Neural crest cell (in vitro differentiated cells): ENCODE data around the gene LEMD1. TPM values are rescaled to one million over a fixed set of nuclear protein-coding genes. Genes with fewer than 3 reads are reported as not detected.
"Not testable (repeated sequence)": the region's sequence is repeated elsewhere in the genome, so short reads cannot be mapped to it uniquely, and the experiment has no call there.

Experiments
- DNase-seq: peaks from one replicate; pipeline ENCODE4 v3.0.0; 2021; ENCODE audit warnings: low read depth, mixed read lengths, low spot score
- H3K27ac Mint-ChIP-seq: one replicate; pipeline ENCODE4 v1.8.0; 2021; ENCODE audit warnings: mild to moderate bottlenecking, mixed read lengths; ENCODE audit not compliant: unreplicated experiment
- H3K27me3 Mint-ChIP-seq: 2 replicates; pipeline ENCODE4 v1.8.0; 2021; ENCODE audit warnings: low read depth, mild to moderate bottlenecking, mixed read lengths
- H3K36me3 Mint-ChIP-seq: 2 replicates; pipeline ENCODE4 v1.8.0; 2021; ENCODE audit warnings: low read depth, mild to moderate bottlenecking, mixed read lengths
- H3K4me1 Mint-ChIP-seq: 2 replicates; pipeline ENCODE4 v1.8.0; 2021; ENCODE audit warnings: mixed read lengths
- H3K4me3 Mint-ChIP-seq: one replicate; pipeline ENCODE4 v1.8.0; 2021; ENCODE audit warnings: mild to moderate bottlenecking, mixed read lengths
- H3K9me3 Mint-ChIP-seq: 2 replicates; pipeline ENCODE4 v1.8.0; 2021; ENCODE audit warnings: mixed read lengths
- total RNA-seq: library from RNA; stranded (reverse); gene quantifications from 2 replicates; pipeline ENCODE4 v1.2.1, GENCODE V29; 2021
- TF ChIP-seq, protein P1 (sequence below): fragments of 200-600 bp; sonication (generic); conservative IDR thresholded peaks from 2 replicates; pipeline ENCODE4 v1.5.0; 2021; ENCODE audit warnings: antibody characterized with exemption, mild to moderate bottlenecking

Gene LEMD1
- total RNA-seq, 1 donor from 2014 or later = 10.7 TPM

- peaks cover 5% of the 10 kb centered on the region for H3K4me1 Mint-ChIP-seq
- peaks cover 4% of the 10 kb centered on the region for H3K27me3 Mint-ChIP-seq
- TF ChIP-seq, protein P1, sequence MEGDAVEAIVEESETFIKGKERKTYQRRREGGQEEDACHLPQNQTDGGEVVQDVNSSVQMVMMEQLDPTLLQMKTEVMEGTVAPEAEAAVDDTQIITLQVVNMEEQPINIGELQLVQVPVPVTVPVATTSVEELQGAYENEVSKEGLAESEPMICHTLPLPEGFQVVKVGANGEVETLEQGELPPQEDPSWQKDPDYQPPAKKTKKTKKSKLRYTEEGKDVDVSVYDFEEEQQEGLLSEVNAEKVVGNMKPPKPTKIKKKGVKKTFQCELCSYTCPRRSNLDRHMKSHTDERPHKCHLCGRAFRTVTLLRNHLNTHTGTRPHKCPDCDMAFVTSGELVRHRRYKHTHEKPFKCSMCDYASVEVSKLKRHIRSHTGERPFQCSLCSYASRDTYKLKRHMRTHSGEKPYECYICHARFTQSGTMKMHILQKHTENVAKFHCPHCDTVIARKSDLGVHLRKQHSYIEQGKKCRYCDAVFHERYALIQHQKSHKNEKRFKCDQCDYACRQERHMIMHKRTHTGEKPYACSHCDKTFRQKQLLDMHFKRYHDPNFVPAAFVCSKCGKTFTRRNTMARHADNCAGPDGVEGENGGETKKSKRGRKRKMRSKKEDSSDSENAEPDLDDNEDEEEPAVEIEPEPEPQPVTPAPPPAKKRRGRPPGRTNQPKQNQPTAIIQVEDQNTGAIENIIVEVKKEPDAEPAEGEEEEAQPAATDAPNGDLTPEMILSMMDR = no peak
- DNase-seq = no peak
- H3K27ac Mint-ChIP-seq = no peak overlapping the region
- H3K9me3 Mint-ChIP-seq = no peaks in the 10 kb centered on the region
- H3K36me3 Mint-ChIP-seq = no peaks in the 10 kb centered on the region
- H3K4me3 Mint-ChIP-seq = no peak overlapping the region
Observed at GRCh38 chr1:205420938-205421337, 918 bp downstream of the LEMD1 start.

GRCh38 chr1:205417870-205418635, 3.8 kb downstream of the LEMD1 start:
- Mint-ChIP-seq H3K27me3 (peaks cover 4% of the 10 kb centered on the region), H3K36me3 (no peaks in the 10 kb centered on the region), H3K9me3 (no peaks in the 10 kb centered on the region), H3K4me3 (no peak overlapping the region), H3K27ac (no peak overlapping the region), H3K4me1 (peaks cover 5% of the 10 kb centered on the region)
- TF ChIP-seq, protein P1 = no peak
- DNase-seq = no peak

DNA sequence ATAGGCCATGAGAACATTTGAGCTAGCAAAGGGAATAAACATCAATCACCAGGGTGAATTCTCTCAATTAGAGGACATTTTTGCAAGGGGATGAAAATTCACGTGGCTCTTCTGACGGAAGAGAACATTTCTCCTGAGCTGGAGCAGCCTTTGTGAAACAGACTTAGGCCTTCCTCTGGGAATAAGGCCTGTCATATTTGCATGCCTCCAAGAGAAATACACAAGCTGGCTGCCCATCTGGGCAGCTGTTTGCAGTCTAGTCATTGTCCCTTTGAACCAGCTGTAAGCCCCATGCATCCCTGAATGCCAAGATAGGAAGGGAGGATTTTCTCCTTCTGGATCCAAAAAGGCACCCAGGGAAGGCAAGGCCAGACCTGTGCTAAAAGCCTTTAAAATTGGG, 5.5 kb downstream of the LEMD1 start:
- peaks cover 3% of the 10 kb centered on the region for H3K4me1 Mint-ChIP-seq
- no peak for DNase-seq
- no peak overlapping the region for H3K27ac Mint-ChIP-seq
- no peaks in the 10 kb centered on the region for H3K27me3 Mint-ChIP-seq
- no peaks in the 10 kb centered on the region for H3K9me3 Mint-ChIP-seq
- H3K4me3 Mint-ChIP-seq = no peak overlapping the region
- H3K36me3 Mint-ChIP-seq = no peaks in the 10 kb centered on the region
- TF ChIP-seq, protein P1 = no peak

DNA sequence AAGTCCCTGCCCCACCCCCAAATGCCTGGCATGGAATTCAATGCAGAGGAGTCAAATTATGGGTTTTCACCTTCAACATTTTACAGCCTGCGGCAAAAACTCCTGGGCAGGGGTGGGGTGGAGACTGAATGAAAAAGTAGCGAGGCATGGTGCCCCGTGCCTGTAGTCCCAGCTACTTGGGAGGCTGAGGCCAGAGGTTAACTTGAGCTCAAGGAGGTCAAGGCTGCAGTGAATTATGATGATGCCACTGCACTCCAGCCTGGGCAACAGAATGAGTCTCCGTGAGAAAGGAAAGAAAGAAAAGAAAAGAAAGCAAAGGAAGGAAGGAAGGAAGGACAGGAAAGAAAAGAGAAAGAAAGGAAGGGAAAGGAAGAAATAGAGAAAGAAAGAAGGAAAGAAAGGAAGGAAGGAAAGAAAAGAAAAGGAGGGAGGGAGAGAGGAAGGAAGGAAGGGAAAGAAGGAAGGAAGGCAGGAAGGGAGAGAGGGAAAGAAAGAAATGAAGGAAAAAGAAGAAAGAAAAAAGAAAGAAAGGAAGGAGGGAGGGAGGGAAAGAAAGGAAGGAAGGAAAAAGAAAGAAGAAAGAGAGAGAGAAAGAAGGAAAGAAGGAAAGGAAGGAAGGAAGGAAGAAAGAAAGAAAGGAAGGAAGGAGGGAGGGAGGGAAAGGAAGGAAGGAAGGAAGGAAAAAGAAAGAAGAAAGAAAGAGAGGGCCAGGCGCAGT, 11.1 kb downstream of the LEMD1 start:
- Mint-ChIP-seq H3K27me3 (peaks cover 7% of the 10 kb centered on the region), H3K36me3 (peaks cover 4% of the 10 kb centered on the region), H3K9me3 (peaks cover 7% of the 10 kb centered on the region), H3K4me3 (no peak overlapping the region), H3K27ac (no peak overlapping the region), H3K4me1 (peaks cover 4% of the 10 kb centered on the region)
- TF ChIP-seq, protein P1 = no peak
- DNase-seq = no peak

DNA sequence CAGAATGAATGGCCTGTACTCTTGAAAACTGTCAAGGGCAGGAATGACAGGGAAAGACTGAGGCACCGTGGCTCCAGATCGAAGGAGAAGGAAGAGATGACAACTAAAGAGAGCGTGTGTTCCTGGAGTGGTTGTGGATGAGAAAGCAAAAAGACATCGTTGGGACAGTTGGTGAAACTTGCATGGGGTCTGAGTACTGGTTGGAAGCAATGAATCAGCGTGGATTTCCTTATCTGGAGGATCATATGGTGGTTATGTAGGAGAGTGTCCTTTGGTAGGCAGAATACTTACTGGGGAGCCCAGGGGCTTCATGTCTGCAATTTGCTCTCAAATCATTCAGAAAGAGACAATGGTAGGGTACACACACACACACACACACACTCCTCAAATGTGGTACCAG, 13.9 kb downstream of the LEMD1 start:
- no peak for DNase-seq
- Mint-ChIP-seq H3K27ac (no peak overlapping the region), H3K9me3 (peaks cover 7% of the 10 kb centered on the region), H3K36me3 (peaks cover 4% of the 10 kb centered on the region), H3K4me3 (no peak overlapping the region), H3K27me3 (peaks cover 10% of the 10 kb centered on the region), H3K4me1 (peaks cover 4% of the 10 kb centered on the region)
- TF ChIP-seq, protein P1 = no peak

- H3K36me3 Mint-ChIP-seq, H3K9me3 Mint-ChIP-seq, H3K4me1 Mint-ChIP-seq, H3K27ac Mint-ChIP-seq, DNase-seq, H3K4me3 Mint-ChIP-seq: not testable (repeated sequence)
- peaks cover 10% of the 10 kb centered on the region for H3K27me3 Mint-ChIP-seq
Observed at GRCh38 chr1:205406252-205406651, 15.6 kb downstream of the LEMD1 start.

DNA sequence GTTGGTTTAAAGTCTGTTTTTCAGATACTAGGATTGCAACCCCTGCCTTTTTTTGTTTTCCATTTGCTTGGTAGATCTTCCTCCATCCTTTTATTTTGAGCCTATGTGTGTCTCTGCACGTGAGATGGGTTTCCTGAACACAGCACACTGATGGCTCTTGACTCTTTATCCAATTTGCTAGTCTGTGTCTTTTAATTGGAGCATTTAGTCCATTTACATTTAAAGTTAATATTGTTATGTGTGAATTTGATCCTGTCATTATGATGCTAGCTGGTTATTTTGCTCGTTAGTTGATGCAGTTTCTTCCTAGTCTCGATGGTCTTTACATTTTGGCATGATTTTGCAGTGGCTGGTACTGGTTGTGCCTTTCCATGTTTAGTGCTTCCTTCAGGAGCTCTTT, 17.4 kb downstream of the LEMD1 start:
- H3K27ac Mint-ChIP-seq, H3K36me3 Mint-ChIP-seq, H3K4me3 Mint-ChIP-seq: not testable (repeated sequence)

More for the DNA sequence above, 17.4 kb downstream of the LEMD1 start:
- not testable (repeated sequence) for H3K27me3 Mint-ChIP-seq, DNase-seq, H3K4me1 Mint-ChIP-seq, H3K9me3 Mint-ChIP-seq
